Transverse colon (tissue), 4 donors: ENCODE results near the gene HBG2.

Experiments used
- EP300 ChIP-seq: sonication (generic); formaldehyde crosslinking; IDR thresholded peaks from one replicate; pipeline ENCODE4 v1.6.1; 2017; ENCODE audit warnings: antibody characterized with exemption, low read depth
- POLR2A ChIP-seq: fragments of 450-650 bp; IDR thresholded peaks from one replicate; pipeline ENCODE4 v1.6.1; 2016; ENCODE audit warnings: antibody characterized with exemption, mild to moderate bottlenecking, moderate library complexity
- POLR2AphosphoS5 ChIP-seq, 3 donors: sonication (generic); formaldehyde crosslinking; IDR thresholded peaks; one replicate each; pipeline ENCODE4 v1.6.1; 2016; ENCODE audit warnings: antibody characterized with exemption in 3 of 3
- TF ChIP-seq, protein P1 (sequence below), 5 experiments: fragments of 200-600 bp in 3 of 5; fragments of 450-650 bp in 2 of 5; sonication (generic) in 3 of 5; IDR thresholded peaks; 1 replicate in 2 of 5; 2 replicates in 3 of 5; pipeline ENCODE4 v1.5.1; 2016 to 2017; ENCODE audit warnings: antibody characterized with exemption in 5 of 5, inconsistent platforms in 3 of 5, mild to moderate bottlenecking in 2 of 5, moderate library complexity in 1 of 5

DNA sequence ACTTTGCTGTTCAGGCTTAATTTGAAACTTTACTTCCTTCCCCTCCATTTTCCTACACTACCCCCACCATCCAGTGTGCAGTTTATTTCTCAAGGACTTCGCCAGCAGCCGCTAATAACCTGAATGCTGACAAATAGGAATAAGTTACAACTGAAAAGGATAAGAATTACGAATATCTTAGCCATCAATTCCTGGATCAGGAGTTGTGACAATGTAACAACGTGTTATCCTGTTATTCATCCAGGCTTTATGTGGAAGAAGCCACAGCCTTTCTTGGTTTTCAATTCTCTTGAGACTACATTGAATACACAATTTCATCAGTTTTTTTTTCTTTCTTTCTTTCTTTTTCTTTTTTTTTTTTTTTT lies 10.8 kb downstream of the HBG2 start:
- TF ChIP-seq, protein P1, sequence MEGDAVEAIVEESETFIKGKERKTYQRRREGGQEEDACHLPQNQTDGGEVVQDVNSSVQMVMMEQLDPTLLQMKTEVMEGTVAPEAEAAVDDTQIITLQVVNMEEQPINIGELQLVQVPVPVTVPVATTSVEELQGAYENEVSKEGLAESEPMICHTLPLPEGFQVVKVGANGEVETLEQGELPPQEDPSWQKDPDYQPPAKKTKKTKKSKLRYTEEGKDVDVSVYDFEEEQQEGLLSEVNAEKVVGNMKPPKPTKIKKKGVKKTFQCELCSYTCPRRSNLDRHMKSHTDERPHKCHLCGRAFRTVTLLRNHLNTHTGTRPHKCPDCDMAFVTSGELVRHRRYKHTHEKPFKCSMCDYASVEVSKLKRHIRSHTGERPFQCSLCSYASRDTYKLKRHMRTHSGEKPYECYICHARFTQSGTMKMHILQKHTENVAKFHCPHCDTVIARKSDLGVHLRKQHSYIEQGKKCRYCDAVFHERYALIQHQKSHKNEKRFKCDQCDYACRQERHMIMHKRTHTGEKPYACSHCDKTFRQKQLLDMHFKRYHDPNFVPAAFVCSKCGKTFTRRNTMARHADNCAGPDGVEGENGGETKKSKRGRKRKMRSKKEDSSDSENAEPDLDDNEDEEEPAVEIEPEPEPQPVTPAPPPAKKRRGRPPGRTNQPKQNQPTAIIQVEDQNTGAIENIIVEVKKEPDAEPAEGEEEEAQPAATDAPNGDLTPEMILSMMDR (IDR thresholded peaks at IDR 0.05): no peak
- TF ChIP-seq POLR2A: no peak
- no peak for TF ChIP-seq POLR2AphosphoS5 (IDR thresholded peaks at IDR 0.05)
- TF ChIP-seq EP300: no peak
